WERI-Rb-1 (cell line): ENCODE data around the gene SOX10.
"Not testable (repeated sequence)": the region's sequence is repeated elsewhere in the genome, so short reads cannot be mapped to it uniquely, and the experiment has no call there.

Source experiments
- DNase-seq: peaks from one replicate; pipeline ENCODE4 v3.0.0-alpha.2; 2020
- H3K27ac ChIP-seq: fragments of 250-450 bp; sonication (Bioruptor Pico); 2 replicates; pipeline ENCODE4 v1.5.1; 2020; ENCODE audit warnings: mild to moderate bottlenecking, moderate library complexity
- H3K27me3 ChIP-seq: fragments of 250-450 bp; sonication (Bioruptor Pico); 2 replicates; pipeline ENCODE4 v1.5.1; 2021; ENCODE audit warnings: mild to moderate bottlenecking, low read depth, moderate library complexity; ENCODE audit not compliant: insufficient read depth, severe bottlenecking
- H3K36me3 ChIP-seq: fragments of 250-450 bp; sonication (Bioruptor Pico); 2 replicates; pipeline ENCODE4 v1.5.1; 2020; ENCODE audit warnings: mild to moderate bottlenecking, moderate library complexity
- H3K4me3 ChIP-seq: 2 replicates; pipeline ENCODE4 v1.5.1; 2011; ENCODE audit warnings: low read depth, mild to moderate bottlenecking, control low read depth, low read length
- H3K9me3 ChIP-seq: fragments of 250-450 bp; sonication (Bioruptor Pico); 2 replicates; pipeline ENCODE4 v1.5.1; 2021; ENCODE audit warnings: mild to moderate bottlenecking, moderate library complexity; ENCODE audit not compliant: severe bottlenecking
- CTCF ChIP-seq: IDR thresholded peaks from 2 replicates; pipeline ENCODE4 v1.5.1; 2011; ENCODE audit warnings: low read depth, mild to moderate bottlenecking, control low read depth, inconsistent platforms, low read length

SOX10 gene

GRCh38 chr22:37953437-37954179 is 30.7 kb downstream of the SOX10 start, which contains the start of the genes C22orf23 and POLR2F:
Gene C22orf23, minus strand, starts transcription at chr22:37953601. Its CDS starts 452 bp downstream, at chr22:37953149.
Gene POLR2F, plus strand, starts transcription at chr22:37953699. Its CDS starts 89 bp downstream, at chr22:37953788.
- no peak for TF ChIP-seq CTCF
- H3K27me3 ChIP-seq, result no peaks in the 10 kb centered on the region
- H3K36me3 ChIP-seq, result peaks cover 21% of the 10 kb centered on the region
- no peaks in the 10 kb centered on the region for H3K9me3 ChIP-seq
- H3K27ac ChIP-seq, result peak within 1 kb of the TSS; percentile 66
- DNase-seq, result peak; percentile 96
- peak within 1 kb of the TSS; percentile 83 for H3K4me3 ChIP-seq

- Histone ChIP-seq H3K9me3 (no peaks in the 10 kb centered on the region), H3K27me3 (no peaks in the 10 kb centered on the region), H3K4me3 (peak overlapping the region; percentile 83), H3K27ac (no peak overlapping the region), H3K36me3 (peaks cover 18% of the 10 kb centered on the region)
- TF ChIP-seq CTCF, result no peak
- peak; percentile 19 for DNase-seq
Measured at GRCh38 chr22:37953062-37953436, 31.3 kb downstream of the SOX10 start.

GRCh38 chr22:37952629-37953028 is 31.7 kb downstream of the SOX10 start:
- H3K36me3 ChIP-seq, result peaks cover 16% of the 10 kb centered on the region
- H3K9me3 ChIP-seq, H3K27ac ChIP-seq, DNase-seq, H3K27me3 ChIP-seq: not testable (repeated sequence)
- H3K4me3 ChIP-seq, result peak overlapping the region; percentile 83

- Histone ChIP-seq H3K4me3 (no peak overlapping the region), H3K9me3 (no peaks in the 10 kb centered on the region), H3K27ac (no peak overlapping the region), H3K27me3 (no peaks in the 10 kb centered on the region), H3K36me3 (peaks cover 5% of the 10 kb centered on the region; the same call in 1 of the 2 replicates)
- no peak for DNase-seq
- 0 out of 2 replicates have a peak, but pooled peaks have one; percentile 3 for TF ChIP-seq CTCF
Measured at GRCh38 chr22:37951305-37951704, 33.0 kb downstream of the SOX10 start.

GRCh38 chr22:37947142-37947795 is 37.1 kb downstream of the SOX10 start:
- H3K27ac ChIP-seq, H3K27me3 ChIP-seq, DNase-seq, H3K36me3 ChIP-seq, H3K9me3 ChIP-seq, H3K4me3 ChIP-seq: not testable (repeated sequence)

GRCh38 chr22:37944423-37944822 is 39.9 kb downstream of the SOX10 start:
- DNase-seq, H3K27ac ChIP-seq, H3K27me3 ChIP-seq, H3K9me3 ChIP-seq, H3K36me3 ChIP-seq, H3K4me3 ChIP-seq: not testable (repeated sequence)

GRCh38 chr22:37943825-37944198 is 40.5 kb downstream of the SOX10 start:
- Histone ChIP-seq H3K27ac (no peak overlapping the region), H3K4me3 (no peak overlapping the region), H3K27me3 (no peaks in the 10 kb centered on the region), H3K36me3 (peaks cover 6% of the 10 kb centered on the region), H3K9me3 (no peaks in the 10 kb centered on the region)
- TF ChIP-seq CTCF, result no peak
- DNase-seq, result no peak
